GM21360 (cell line): Measurements from ENCODE around the gene RERG.

Experiments
- ATAC-seq: cut with Tn5 transposase; IDR thresholded peaks from one replicate; pipeline ENCODE4 v1.9.1; 2021; ENCODE audit warnings: mild to moderate bottlenecking, moderate library complexity; ENCODE audit not compliant: unreplicated experiment

The RERG gene

GRCh38 chr12:15220451-15220850 is 766 bp downstream of the RERG start:
- no peak for ATAC-seq

- no peak for ATAC-seq
These were observed 2.4 kb downstream of the RERG start for GRCh38 chr12:15218794-15219193.

GRCh38 chr12:15216036-15216889 is 5.0 kb downstream of the RERG start:
- ATAC-seq: no peak

- ATAC-seq: no peak
These were observed 6.2 kb downstream of the RERG start for GRCh38 chr12:15214851-15215601.

GRCh38 chr12:15212930-15213329 is 8.3 kb downstream of the RERG start:
- ATAC-seq: no peak

- ATAC-seq: no peak
These were observed 11.4 kb downstream of the RERG start for GRCh38 chr12:15209782-15210181.

GRCh38 chr12:15208871-15209656 is 12.2 kb downstream of the RERG start:
- ATAC-seq: no peak

GRCh38 chr12:15208140-15208539 is 13.1 kb downstream of the RERG start:
- ATAC-seq: no peak

- no peak for ATAC-seq
These were observed 14.3 kb downstream of the RERG start for GRCh38 chr12:15206831-15207389.

GRCh38 chr12:15206338-15206737 is 14.9 kb downstream of the RERG start:
- no peak for ATAC-seq

- no peak for ATAC-seq
These were observed 15.7 kb downstream of the RERG start for GRCh38 chr12:15205341-15206010.

GRCh38 chr12:15201456-15201855 is 19.8 kb downstream of the RERG start:
- no peak for ATAC-seq

- no peak for ATAC-seq
These were observed 20.2 kb downstream of the RERG start for GRCh38 chr12:15201056-15201455.

GRCh38 chr12:15200641-15201040 is 20.6 kb downstream of the RERG start:
- ATAC-seq: no peak

- ATAC-seq: no peak
These were observed 21.3 kb downstream of the RERG start for GRCh38 chr12:15199930-15200329.

GRCh38 chr12:15196678-15197505 is 24.3 kb downstream of the RERG start:
- ATAC-seq: no peak

- no peak for ATAC-seq
These were observed 25.0 kb downstream of the RERG start for GRCh38 chr12:15196221-15196620.

- no peak for ATAC-seq
These were observed 26.5 kb downstream of the RERG start for GRCh38 chr12:15194456-15195368.

GRCh38 chr12:15193946-15194345 is 27.3 kb downstream of the RERG start:
- ATAC-seq: no peak
